SHP77 (cell line): ENCODE data around the gene BYSL.
A peak's percentile ranks its signal among the peaks of the same experiment; 100 is the strongest.

Source experiments
- DNase-seq, 2 experiments: peaks; one replicate each; lab custom pipeline; 2025; lab: John Stamatoyannopoulos, UW

The BYSL gene, protein sequence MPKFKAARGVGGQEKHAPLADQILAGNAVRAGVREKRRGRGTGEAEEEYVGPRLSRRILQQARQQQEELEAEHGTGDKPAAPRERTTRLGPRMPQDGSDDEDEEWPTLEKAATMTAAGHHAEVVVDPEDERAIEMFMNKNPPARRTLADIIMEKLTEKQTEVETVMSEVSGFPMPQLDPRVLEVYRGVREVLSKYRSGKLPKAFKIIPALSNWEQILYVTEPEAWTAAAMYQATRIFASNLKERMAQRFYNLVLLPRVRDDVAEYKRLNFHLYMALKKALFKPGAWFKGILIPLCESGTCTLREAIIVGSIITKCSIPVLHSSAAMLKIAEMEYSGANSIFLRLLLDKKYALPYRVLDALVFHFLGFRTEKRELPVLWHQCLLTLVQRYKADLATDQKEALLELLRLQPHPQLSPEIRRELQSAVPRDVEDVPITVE

GRCh38 chr6:41920921-41921711 lies at the start of gene BYSL, which contains the start of gene MED20:
Gene BYSL, plus strand, starts transcription at chr6:41921499. Its CDS starts 64 bp downstream, at chr6:41921563.
Gene MED20, minus strand, starts transcription at chr6:41921139. Its CDS starts 121 bp downstream, at chr6:41921018.
- DNase-seq: peak; percentile 80 to 85

DNA sequence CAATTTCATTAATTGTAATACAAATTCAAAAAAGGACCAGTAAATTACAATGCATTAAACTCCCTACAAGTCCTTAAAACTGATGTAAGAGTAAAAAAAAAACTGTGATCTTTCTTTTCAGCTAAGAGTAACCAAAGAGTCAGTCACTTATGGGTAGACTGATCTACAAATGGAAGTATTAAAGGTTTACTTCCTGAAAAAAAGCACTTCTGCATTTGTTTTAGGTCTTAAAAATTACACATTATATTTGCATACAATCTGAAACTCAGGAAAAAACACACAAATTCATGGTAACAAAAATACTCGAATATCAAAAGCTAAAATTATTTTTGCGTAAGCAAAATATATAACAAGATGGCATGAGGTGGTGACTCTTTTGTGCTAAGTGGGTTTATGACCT lies 49.6 kb upstream of the BYSL start:
- no peak for DNase-seq

- DNase-seq: no peak
These were observed 49.2 kb upstream of the BYSL start for GRCh38 chr6:41872147-41872546.

DNA sequence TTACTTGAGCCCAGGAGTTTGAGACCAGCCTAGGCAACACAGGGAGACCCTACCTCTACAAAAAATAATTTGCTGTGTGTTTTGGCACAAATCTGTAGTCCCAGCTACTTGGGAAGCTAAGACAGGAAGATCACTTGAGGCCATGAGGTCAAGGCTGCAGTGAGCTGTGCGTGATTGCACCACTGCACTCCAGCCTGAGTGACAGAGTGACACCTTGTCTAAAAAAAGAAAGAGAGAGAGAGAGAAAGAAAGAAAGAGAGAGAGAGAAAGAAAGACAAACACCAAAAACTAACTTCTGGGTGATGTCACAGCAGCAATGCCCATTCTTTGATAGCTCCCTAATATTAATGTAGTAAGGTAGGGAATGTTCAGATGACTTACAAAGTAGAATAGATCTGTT lies 46.6 kb upstream of the BYSL start:
- no peak for DNase-seq

DNA sequence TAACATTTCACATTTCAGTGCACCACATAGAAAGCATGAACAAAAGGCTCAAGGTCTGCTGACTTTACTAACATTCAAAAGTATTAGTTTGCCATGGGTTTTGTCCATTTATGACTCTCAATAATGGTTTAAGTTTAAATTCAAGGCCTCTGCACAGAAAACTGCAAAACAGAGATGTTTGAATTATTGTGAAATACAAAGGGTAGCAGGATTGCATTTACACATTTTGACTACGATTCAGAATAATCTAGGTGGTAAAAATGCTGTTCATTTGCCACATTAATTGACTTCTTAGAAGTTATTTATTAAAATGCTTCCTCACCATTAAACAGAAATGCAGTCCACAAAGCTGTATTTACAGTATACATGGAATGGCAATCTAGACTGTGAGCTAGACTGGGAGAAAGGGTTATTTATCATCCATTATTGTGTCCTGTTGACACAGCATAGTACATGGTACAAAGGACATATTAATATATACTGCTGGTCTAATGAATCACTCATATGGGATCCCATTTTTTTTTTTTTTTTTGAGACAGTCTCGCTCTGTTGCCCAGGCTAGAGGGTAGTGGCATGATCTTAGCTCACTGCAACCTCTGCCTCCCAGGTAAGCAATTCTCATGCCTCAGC lies 44.1 kb upstream of the BYSL start:
- DNase-seq: no peak

GRCh38 chr6:41878246-41878645 lies 43.1 kb upstream of the BYSL start:
- no peak for DNase-seq

GRCh38 chr6:41878961-41879405 lies 42.3 kb upstream of the BYSL start:
- DNase-seq: no peak

GRCh38 chr6:41881506-41881905 lies 39.8 kb upstream of the BYSL start:
- no peak for DNase-seq

DNA sequence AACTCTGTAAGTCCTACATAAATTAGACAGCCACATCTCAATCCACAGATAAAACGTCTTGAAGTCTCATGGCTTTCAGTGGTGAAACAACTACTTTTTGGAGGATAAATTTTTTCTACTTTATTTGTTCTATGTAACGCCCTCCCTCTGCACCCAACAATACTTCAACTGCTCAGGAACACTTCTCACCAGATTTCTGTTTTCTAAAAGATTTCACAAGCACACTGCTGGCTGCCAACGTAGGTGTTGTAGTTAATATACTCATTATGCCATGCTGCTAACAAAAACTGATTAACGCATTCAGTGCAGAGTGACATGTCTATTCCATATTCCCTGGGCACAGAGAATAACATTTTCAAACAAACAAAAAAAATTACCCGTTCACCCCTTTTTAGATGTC lies 36.3 kb upstream of the BYSL start:
- DNase-seq: no peak

DNA sequence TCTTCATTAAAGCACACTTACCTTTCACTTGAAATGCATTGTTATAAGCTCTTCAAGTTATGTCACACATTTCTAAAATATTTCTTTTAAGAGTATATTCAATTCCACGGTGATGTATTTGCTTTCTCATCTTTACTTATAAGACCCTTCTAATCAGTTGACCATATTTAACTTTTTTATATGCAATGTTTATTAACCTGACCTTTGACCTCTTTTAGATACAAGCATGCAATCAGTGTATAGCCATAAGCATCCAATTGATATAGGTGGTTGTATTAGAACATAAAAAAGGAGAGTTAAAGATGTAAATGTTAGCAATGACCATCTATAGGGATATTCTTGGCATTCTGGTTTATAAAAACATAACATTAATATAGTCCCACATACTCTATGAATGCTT lies 35.4 kb upstream of the BYSL start:
- DNase-seq: no peak

GRCh38 chr6:41887331-41887751 lies 34.0 kb upstream of the BYSL start:
- no peak for DNase-seq

GRCh38 chr6:41892921-41893564 lies 28.3 kb upstream of the BYSL start:
- DNase-seq: no peak

DNA sequence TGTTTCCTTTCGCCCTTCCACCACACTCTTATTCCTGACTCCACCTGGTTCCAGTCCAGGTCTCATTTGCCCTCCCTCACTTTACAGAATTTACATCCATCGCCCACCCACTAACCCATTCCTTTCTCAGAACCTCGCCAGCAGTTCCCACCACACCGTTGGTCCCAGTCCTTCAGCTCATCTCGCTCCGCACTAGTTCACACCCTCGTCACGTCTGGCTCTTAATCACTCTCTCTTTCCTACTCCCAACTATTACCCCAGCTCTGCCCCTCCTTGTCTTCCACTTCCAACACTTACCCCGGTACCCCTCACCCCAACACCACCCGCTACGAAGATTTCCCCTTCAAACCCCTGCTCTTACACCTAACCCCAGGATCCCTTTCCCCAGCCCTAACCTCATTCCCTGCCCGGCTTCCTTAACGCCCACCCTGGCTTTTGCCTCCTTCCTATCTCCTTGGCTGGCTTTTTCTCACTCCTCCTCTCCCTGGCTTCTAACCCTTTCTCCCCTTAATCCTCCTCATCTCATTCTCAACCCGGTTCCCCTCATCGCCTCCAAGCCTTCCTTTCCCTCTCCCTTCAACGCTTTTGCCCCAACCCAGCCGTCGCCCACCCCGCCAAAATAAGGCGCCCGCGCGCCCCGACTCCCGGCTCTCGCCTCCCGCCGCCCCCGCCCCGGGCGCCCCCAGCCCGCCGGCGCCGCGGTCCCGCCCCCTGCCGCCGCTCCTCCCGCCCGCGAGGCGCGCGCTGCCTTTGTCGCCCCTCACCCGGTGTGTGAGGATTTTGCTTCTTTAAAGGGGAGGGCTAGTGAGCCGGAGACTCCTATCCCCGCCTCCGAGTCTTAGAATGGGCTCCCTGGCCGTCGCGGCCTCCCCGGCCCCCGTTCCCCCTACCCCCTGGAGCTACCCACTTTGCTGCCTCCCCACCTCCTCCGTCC lies 26.7 kb upstream of the BYSL start:
- DNase-seq: no peak

GRCh38 chr6:41895300-41896233 lies 25.7 kb upstream of the BYSL start, which contains the start of gene USP49:
Gene USP49, minus strand, starts transcription at chr6:41895375. Its CDS starts 88,392 bp downstream, at chr6:41806983.
- DNase-seq: peak; percentile 77 to 89

DNA sequence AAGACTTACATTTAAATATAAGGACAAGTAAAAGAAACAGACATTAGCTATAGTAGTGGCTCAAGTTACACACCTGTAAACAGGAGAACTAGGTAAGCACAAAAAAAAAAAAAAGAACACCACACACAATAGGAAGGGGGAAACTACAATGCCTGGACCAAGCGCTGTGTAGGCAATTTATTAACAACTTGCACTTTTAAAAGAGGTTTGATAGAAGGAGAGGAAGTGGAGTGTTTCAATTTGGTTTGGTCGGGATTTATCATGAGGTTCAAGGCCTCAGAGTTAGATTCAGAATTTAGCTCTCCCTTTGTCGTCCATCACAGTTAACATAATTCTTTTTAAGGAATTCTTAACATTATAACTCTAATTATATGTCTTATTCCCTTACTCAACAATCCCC lies 25.0 kb upstream of the BYSL start:
- no peak for DNase-seq

DNA sequence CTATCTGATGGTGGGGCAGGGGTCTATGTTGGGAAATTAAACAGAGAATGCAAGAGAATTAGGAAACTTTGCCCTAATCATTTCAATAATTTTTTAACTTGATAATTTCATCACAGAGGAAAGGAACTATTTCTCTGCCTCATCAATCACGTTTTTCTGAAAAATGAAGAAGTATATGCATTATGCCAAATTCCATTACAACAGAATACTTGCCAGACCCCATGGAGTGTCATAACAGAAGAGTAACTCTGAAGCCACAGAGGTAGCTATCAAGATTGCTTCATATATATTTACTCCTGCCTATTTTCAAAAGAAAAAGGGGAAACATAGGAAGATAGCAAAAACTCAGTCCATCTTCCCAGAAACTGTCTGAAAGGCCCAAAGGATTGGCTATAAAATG lies 20.4 kb upstream of the BYSL start:
- no peak for DNase-seq

DNA sequence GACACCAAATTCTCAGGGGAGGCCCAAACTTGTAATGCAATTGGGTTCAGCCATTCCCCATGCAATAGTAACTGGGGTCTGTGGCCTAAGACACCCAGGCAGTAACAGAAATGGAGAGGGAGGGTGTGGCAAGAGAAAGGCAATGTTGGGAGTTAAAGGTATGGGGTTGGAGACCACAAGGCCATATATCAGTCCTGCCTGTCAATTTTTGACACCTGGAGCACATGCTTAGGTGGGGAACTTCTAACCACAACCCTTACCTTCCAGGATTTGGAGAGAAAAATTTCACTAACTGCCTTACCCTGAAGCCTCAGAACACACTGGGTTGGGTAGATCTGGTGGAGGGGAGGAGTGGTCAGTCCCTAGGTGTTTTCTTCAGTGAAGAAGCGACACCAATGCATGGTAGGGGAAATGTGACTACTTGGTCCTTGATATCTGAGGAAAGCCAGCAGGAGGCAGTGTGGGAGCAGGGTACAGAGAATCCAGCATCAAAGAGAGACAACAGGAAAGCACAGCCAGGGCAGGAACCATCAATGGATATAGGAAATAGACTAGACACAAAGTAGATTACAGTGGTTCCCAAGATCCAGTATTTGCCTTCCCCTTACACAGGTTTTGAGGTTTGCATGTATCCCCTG lies 19.3 kb upstream of the BYSL start:
- DNase-seq: no peak

- DNase-seq: no peak
These were observed 11.6 kb upstream of the BYSL start for GRCh38 chr6:41909727-41910126.

GRCh38 chr6:41914343-41914742 lies 7.0 kb upstream of the BYSL start:
- no peak for DNase-seq
